Measurements from ENCODE around the gene DMGDH. TPM values are rescaled to one million over a fixed set of nuclear protein-coding genes. Genes with fewer than 3 reads are reported as not detected.

Gene DMGDH
- total and polyA plus RNA-seq, 2 donors: 1.4 to 3.1 TPM

DNA sequence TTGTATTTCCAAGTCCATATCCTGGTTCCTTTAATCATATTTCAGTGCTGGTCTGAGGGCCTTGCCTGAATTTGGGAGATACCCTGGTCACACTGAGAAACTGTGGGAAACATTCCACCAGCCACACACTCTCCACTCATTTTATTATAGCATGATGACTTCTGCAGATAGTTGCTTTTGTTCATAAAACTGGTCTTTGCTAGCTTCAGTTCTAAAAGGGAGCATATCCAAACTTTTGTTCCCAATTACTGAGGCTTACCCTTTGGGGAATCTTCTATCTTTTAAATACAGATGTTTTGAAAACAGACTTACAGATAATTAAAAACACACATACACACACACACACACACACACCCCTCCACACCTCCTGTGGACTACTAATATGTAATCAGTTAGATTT, 21.0 kb downstream of the DMGDH start:
- no peak overlapping the region for H3K4me3 ChIP-seq (ENCODE audit: low read depth, low read length)
- no peak for DNase-seq (ENCODE audit: extremely low spot score)
- H3K4me1 ChIP-seq (ENCODE audit: insufficient read depth): no peaks in the 10 kb centered on the region
- H3K36me3 ChIP-seq (ENCODE audit: insufficient read depth): no peaks in the 10 kb centered on the region
- no peak overlapping the region for H3K27ac ChIP-seq (ENCODE audit: low read depth)

DNA sequence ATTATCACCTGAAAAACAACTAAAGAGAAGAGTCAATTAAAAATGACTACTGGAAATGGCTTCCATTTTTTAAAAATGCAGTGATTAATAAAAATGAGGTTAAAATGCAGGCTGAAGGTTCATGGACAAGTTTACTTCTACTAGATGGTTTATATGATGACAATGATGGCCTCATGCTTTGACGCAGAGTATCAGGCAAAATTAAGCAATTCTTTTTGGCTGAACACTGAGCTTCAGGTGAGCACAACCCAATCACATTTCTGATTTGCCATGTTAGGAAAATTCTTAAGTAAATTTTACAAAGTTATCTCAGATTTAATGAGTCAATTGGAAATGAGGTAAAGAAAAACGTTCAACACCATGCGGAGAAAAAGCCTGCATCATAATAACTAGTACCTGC, 22.3 kb downstream of the DMGDH start:
- DNase-seq (ENCODE audit: extremely low spot score): no peak
- Histone ChIP-seq H3K36me3 (ENCODE audit: insufficient read depth) (no peaks in the 10 kb centered on the region), H3K4me1 (ENCODE audit: insufficient read depth) (no peaks in the 10 kb centered on the region), H3K27ac (ENCODE audit: low read depth) (no peak overlapping the region), H3K4me3 (ENCODE audit: low read depth, low read length) (no peak overlapping the region)
- 91% methylated on average over 3 of the region's 3 CpGs for WGBS

DNA sequence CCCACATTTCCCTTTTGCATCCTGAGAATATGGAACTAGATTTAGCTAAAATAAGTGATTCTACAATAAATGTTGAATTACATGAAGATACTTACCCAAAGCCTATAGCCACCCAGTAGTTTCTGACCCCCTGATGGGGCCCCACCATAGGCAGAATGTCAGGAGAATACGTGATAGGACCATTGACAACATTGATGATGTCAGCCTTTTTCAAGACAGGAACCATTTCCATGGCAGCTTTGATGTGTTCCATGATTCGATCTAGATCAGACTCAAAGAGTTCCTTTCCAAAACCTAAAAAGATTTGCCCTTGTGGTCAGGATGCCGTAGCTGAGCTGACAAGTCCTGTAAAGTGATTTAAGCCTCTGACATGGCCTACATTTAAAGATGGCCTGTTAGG, 27.3 kb downstream of the DMGDH start:
- Histone ChIP-seq H3K36me3 (ENCODE audit: insufficient read depth) (no peaks in the 10 kb centered on the region), H3K4me3 (ENCODE audit: low read depth, low read length) (no peak overlapping the region), H3K27ac (ENCODE audit: low read depth) (no peak overlapping the region), H3K4me1 (ENCODE audit: insufficient read depth) (no peaks in the 10 kb centered on the region)
- WGBS: 86% methylated on average over 3 of the region's 3 CpGs
- no peak for DNase-seq (ENCODE audit: extremely low spot score)

DNA sequence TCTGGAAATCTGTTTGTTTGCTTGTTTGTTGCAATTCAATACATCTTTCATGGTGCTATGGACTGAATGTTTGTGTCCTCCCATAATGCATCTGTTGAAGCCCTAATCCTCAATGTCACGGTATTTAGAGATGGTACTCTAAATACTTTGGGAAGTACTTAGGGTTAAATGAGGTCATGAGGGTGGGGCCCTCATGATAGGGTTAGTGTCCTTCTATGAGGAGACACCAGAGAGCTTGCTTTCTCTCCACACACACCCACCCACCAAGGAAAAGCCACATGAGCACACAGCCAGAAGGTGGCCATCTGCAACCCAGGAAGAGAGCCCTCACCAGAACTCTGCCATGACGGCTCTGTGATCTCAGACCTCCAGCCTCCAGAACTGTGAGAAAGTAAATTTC, 32.7 kb downstream of the DMGDH start:
- Histone ChIP-seq H3K27ac (ENCODE audit: low read depth) (no peak overlapping the region), H3K36me3 (ENCODE audit: insufficient read depth) (no peaks in the 10 kb centered on the region), H3K4me3 (ENCODE audit: low read depth, low read length) (no peak overlapping the region), H3K4me1 (ENCODE audit: insufficient read depth) (no peaks in the 10 kb centered on the region)
- DNase-seq (ENCODE audit: extremely low spot score): no peak
- WGBS: 96% methylated on average over 2 of the region's 2 CpGs

DNA sequence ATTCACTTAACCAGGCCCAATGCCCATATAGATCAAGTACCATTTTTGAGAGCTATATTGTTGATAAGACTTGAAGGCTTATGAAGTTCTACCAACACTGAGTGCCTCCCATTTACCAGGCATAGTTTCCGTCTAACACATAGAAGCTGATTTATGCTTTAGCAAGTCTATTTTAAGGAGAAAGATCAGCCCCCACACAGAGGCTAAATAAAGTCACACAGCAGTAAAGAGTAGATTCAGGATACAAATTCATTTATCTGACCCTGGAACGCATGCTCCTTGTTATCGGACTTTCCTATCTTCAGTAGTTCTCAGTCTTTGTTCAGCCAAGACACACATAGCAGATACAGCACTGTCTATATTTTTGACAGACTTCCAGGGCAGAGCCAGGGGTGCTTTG, 34.2 kb downstream of the DMGDH start:
- Histone ChIP-seq H3K4me3 (ENCODE audit: low read depth, low read length) (no peak overlapping the region), H3K36me3 (ENCODE audit: insufficient read depth) (no peaks in the 10 kb centered on the region), H3K4me1 (ENCODE audit: insufficient read depth) (no peaks in the 10 kb centered on the region), H3K27ac (ENCODE audit: low read depth) (no peak overlapping the region)
- DNase-seq (ENCODE audit: extremely low spot score): no peak
- WGBS: 79% methylated on average over 3 of the region's 3 CpGs

DNA sequence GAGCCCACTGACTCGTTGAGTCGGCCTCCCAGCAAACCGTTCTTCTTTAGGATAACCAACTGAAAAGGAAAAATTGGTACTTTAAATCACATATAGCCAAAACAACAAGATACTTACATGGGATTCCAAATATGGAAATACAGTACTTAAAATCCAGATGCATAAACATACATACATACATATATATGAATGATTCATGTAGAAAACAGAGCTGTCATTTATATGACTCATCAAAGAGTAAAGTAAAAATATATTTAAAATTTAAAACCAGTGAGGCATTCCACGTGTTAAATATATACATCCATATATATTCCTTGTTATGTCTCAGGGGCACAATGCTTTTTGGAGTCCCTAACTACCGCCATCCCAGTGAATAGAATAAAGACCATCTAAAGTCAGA, 36.7 kb downstream of the DMGDH start:
- 91% methylated on average over 5 of the region's 5 CpGs for WGBS
- H3K27ac ChIP-seq (ENCODE audit: low read depth): no peak overlapping the region

DNA sequence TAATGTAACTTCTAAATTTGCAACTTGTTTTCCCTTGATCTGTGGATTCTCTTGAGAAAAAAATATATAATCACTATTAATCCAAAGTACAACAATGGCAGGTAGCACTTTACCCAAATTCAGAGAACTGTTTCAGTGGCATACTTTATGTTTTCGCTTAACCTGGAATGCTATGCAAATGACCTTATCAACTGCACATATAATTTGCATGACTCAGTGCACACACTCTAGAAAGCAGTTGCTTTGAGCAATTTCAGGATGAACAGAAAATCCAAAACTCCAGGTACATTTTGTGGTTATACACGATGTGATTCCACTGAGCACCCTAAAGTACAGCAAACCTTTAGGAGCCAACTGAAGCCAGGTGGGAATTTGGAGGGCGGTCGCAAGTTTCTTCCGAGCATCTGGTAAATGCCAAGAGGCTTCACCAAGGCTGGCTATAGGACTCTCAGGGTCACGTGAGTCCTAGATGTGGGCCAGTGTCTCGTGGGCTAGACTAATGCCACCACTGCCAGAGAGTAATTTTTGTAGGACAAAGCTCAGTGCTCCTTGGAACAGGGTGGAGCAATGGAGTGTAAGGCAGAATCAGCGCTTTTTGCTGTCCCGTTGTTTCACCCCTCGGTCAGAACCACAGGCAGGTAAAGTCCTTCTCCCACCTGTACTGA, 37.3 kb downstream of the DMGDH start:
- Histone ChIP-seq H3K27ac (ENCODE audit: low read depth) (no peak overlapping the region), H3K36me3 (ENCODE audit: insufficient read depth) (no peaks in the 10 kb centered on the region), H3K4me3 (ENCODE audit: low read depth, low read length) (no peak overlapping the region), H3K4me1 (ENCODE audit: insufficient read depth) (no peaks in the 10 kb centered on the region)
- WGBS: 92% methylated on average over 10 of the region's 10 CpGs
- DNase-seq (ENCODE audit: extremely low spot score): no peak

More for the DNA sequence above, 36.7 kb downstream of the DMGDH start:
- H3K36me3 ChIP-seq (ENCODE audit: insufficient read depth): no peaks in the 10 kb centered on the region
- no peak overlapping the region for H3K4me3 ChIP-seq (ENCODE audit: low read depth, low read length)
- H3K4me1 ChIP-seq (ENCODE audit: insufficient read depth): no peaks in the 10 kb centered on the region
- no peak for DNase-seq (ENCODE audit: extremely low spot score)

DNA sequence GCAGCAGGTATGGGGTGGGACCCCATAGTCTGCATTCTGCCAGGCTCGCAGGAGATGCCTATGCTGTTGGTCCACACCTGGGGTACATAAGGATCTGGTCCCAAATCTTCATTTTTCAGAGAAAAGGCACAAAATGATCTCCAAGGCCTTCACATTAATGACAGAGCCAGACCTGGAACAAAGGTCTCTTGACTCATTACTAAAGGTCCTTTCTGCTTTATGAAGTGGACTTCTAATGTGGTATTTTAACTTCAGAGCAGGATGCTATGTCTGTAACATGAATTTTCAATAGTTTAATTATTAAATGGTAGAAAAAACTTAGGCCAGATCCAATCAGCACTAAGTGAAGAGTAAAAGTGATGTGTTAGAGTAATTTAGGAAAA, 38.0 kb downstream of the DMGDH start:
- no peak for DNase-seq (ENCODE audit: extremely low spot score)
- Histone ChIP-seq H3K4me3 (ENCODE audit: low read depth, low read length) (no peak overlapping the region), H3K27ac (ENCODE audit: low read depth) (no peak overlapping the region), H3K4me1 (ENCODE audit: insufficient read depth) (no peaks in the 10 kb centered on the region), H3K36me3 (ENCODE audit: insufficient read depth) (no peaks in the 10 kb centered on the region)
- 97% methylated on average over 1 of the region's 1 CpG for WGBS

DNA sequence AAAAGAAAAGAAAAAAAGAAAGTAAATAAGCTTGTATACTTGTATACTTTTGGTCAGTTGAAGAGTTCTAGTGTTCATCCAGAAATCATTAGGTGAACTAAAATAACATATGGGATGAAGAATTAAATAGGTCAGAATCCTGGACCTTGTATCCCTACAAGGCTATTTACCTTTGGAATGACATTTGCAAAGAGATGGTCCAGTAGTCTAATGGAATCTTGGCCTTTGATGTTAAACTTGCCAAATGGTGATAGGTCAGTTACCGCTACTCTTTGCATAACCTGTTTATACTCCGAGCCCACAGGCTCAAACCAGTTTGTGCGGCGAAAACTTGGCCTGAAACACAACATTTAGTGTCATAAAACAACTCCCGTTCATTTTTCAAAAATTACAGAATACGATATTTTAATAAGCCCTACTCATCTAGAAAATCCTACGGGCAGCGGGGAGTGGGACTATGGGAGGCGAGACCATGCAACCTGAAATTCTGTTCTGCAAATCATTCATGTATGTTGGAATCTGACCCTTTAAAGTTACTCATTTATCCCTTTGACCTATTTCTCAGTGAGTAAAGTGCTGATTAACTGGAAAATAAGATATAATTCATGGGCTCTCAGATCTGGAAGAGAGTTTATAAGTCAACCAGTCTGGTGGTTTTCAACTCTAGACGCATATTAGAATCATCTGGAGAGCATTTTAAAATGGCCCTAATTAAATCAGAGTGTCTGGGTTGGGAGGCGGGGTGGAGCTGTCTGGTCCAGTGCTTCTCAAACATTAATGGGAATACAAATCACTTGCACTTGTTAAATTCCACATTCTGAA, 38.6 kb downstream of the DMGDH start:
- 86% methylated on average over 11 of the region's 11 CpGs for WGBS
- H3K27ac ChIP-seq (ENCODE audit: low read depth): no peak overlapping the region
- DNase-seq (ENCODE audit: extremely low spot score): no peak
- no peaks in the 10 kb centered on the region for H3K36me3 ChIP-seq (ENCODE audit: insufficient read depth)
- H3K4me1 ChIP-seq (ENCODE audit: insufficient read depth): no peaks in the 10 kb centered on the region
- H3K4me3 ChIP-seq (ENCODE audit: low read depth, low read length): no peak overlapping the region

DNA sequence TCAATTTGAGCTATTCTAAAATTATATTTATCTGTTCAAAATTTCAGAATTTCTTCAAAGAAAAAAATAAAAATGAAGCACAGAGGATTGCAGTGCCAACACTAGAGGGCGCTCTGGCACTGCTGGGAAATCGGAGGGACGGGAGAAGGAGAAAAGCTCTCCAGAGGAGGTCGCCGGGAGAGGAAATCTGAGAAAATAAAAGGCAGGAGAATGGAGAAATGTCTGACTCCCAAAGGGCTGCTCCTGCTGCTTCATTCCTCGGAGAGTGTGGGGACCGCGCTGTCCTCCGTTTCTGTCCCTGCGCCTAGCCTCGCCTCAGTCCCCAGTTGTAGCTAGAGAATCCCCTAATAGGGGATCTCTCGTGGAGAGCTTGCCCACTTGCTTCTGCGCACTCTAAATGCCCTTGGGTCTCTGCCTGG, 44.4 kb downstream of the DMGDH start:
- WGBS: 6% methylated on average over 13 of the region's 13 CpGs
- peak; percentile 50 for DNase-seq (ENCODE audit: extremely low spot score)
- no peaks in the 10 kb centered on the region for H3K4me1 ChIP-seq (ENCODE audit: insufficient read depth)
- H3K27ac ChIP-seq (ENCODE audit: low read depth): no peak overlapping the region
- H3K4me3 ChIP-seq (ENCODE audit: low read depth, low read length): peak overlapping the region; percentile 11
- H3K36me3 ChIP-seq (ENCODE audit: insufficient read depth): no peaks in the 10 kb centered on the region

DNA sequence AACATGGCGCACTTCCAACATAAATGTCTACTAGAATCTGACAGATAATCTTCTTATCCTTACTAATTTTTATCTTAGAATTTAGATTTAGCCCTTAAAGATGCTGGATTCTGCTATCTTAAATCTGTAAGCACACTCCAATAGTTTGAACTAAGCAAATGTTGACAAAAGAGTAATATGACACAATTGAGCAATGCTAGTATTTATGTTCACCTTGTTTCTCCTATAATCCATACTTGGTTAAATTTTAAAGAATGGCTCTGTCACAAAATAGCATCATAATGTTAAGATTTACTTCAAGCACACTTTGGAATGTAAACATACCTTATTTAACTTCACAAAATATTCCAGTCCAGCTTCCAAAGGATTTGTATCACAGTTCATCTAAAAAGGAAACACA, 45.5 kb downstream of the DMGDH start:
- H3K4me1 ChIP-seq (ENCODE audit: insufficient read depth): no peaks in the 10 kb centered on the region
- no peak for DNase-seq (ENCODE audit: extremely low spot score)
- WGBS: 72% methylated on average over 1 of the region's 1 CpG
- H3K4me3 ChIP-seq (ENCODE audit: low read depth, low read length): no peak overlapping the region
- H3K27ac ChIP-seq (ENCODE audit: low read depth): no peak overlapping the region
- no peaks in the 10 kb centered on the region for H3K36me3 ChIP-seq (ENCODE audit: insufficient read depth)

DNA sequence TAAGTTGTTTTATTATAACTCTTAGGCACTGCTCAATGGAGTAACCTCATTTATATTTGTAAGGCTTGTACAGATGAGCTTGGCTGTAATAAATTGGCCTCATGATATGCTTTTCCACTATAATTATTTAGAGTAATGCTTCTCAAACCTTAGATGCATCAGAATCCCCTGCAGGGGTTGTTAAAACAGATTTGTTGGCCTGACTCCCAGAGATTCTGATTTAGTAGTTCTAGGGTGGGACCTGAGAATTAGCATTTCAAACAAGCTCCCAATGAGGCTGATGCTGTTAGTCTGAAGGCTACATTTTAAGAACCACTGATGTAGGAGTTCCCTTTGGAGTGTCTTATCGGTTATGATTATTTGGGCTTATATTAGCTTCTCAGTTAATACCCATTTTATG, 46.1 kb downstream of the DMGDH start:
- H3K27ac ChIP-seq (ENCODE audit: low read depth): no peak overlapping the region
- no peak overlapping the region for H3K4me3 ChIP-seq (ENCODE audit: low read depth, low read length)
- DNase-seq (ENCODE audit: extremely low spot score): no peak
- no peaks in the 10 kb centered on the region for H3K4me1 ChIP-seq (ENCODE audit: insufficient read depth)
- 65% methylated on average over 1 of the region's 1 CpG for WGBS
- H3K36me3 ChIP-seq (ENCODE audit: insufficient read depth): no peaks in the 10 kb centered on the region

DNA sequence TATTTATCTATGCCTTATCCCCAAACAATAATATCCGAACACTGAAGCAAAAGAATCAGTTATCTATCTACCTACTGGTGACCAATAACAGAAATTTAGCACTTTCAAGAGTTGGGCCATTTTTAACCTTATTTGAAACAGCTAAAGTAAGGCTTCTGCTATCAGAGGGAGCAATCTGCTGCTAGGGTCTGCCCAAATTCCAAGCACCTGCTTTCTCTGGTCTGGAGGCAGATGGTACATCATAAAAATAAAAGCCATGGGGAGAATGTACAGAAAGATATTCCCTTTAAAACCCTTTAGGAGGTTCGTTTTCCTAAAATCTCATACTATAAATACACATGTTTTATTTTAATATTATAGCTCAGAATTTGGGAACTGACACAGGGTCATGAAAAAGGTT, 46.7 kb downstream of the DMGDH start:
- DNase-seq (ENCODE audit: extremely low spot score): no peak
- Histone ChIP-seq H3K27ac (ENCODE audit: low read depth) (no peak overlapping the region), H3K36me3 (ENCODE audit: insufficient read depth) (no peaks in the 10 kb centered on the region), H3K4me1 (ENCODE audit: insufficient read depth) (no peaks in the 10 kb centered on the region), H3K4me3 (ENCODE audit: low read depth, low read length) (no peak overlapping the region)
- 83% methylated on average over 2 of the region's 2 CpGs for WGBS

DNA sequence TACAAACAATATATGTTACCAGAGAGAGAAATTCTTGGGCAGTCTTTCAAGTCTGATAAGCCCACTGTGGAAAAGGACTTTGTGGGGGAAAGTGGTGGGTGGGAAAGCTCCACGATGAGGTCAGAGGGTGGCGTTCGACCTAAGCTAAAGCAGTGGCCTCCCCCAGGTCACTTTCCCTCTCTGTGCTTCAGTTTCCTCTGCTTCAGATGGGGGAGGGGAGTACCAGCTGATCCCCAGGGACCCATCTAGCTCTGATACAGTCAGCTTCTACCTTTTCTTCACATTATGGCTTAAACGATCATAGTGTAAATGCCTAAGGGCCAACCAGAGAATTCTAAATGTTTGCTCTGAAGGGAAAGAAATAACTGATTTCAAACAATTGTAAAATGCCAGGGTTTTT, 47.7 kb downstream of the DMGDH start:
- Histone ChIP-seq H3K27ac (ENCODE audit: low read depth) (no peak overlapping the region), H3K36me3 (ENCODE audit: insufficient read depth) (no peaks in the 10 kb centered on the region), H3K4me1 (ENCODE audit: insufficient read depth) (no peaks in the 10 kb centered on the region), H3K4me3 (ENCODE audit: low read depth, low read length) (no peak overlapping the region)
- DNase-seq (ENCODE audit: extremely low spot score): no peak
- 36% methylated on average over 4 of the region's 4 CpGs for WGBS

Data from urinary bladder (tissue), 4 donors.